Effector CD4-positive, alpha-beta T cell (primary cell): Measurements from ENCODE around the gene PEAR1.
"Not testable (repeated sequence)": the region's sequence is repeated elsewhere in the genome, so short reads cannot be mapped to it uniquely, and the experiment has no call there.

Experiments used
- DNase-seq: peaks from one replicate; pipeline ENCODE4 v3.0.0-alpha.2; 2020

The PEAR1 gene

GRCh38 chr1:156923670-156924477 is 30.4 kb downstream of the PEAR1 start:
- DNase-seq, result no peak

GRCh38 chr1:156924478-156925153 is 31.1 kb downstream of the PEAR1 start:
- no peak for DNase-seq

GRCh38 chr1:156925154-156926010 is 31.9 kb downstream of the PEAR1 start:
- no peak for DNase-seq

DNA sequence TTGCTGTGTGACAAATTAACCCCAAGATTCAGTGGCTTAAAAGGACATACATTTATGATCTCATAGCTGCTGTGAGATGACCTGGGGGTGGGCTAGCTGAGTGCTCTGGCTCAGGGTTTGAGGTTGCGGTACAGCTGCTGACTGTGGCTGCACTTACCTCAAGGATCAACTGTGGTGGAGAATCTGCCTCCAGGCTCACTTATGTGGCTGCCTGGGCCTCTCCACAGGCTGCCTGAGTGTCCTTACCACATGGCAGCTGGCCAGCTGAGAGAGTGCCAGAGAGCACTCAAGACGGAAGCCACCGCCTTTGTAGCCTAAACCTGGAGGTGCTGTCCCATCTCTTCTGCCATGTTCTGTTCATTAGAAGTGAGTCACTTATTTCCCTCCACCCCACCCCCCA is 32.7 kb downstream of the PEAR1 start:
- DNase-seq, result no peak

GRCh38 chr1:156926695-156927094 is 33.2 kb downstream of the PEAR1 start:
- not testable (repeated sequence) for DNase-seq

DNA sequence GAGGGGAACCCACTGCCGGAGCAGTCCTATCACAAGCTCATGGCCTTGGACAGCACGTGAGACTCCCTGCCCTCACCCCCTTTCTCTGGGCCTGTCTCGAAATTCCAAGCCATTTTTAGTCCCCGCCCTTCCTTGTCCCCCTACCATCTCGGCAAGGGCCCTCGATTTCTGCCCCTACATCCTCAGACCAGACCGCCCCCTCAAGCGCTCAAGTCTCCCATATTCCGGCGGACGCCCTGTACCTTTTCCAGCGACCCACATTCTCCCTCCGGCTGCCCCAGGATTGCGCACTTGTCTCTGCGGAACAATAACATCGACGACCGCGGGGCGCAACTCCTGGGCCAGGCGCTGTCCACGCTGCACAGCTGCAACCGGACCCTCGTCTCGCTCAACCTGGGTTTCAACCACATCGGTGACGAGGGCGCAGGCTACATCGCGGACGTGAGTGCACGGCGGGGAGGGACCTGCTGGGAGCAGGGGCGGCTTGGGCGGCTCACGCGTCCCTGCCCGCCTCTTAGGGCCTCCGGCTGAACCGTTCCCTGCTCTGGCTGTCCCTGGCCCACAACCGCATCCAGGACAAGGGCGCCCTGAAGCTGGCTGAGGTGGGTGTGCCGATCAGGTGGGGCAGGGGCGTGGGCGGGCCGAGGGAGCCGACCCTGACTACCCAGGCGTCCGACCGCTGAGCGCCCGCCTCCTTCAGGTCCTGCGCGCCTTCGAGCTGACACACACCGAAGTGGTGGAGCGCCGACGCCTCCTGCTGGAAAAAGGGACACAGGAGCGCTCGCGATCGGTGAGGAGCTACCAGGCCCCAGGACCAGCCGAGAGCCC is 33.9 kb downstream of the PEAR1 start:
- peak; percentile 56 for DNase-seq

GRCh38 chr1:156928043-156928602 is 34.6 kb downstream of the PEAR1 start:
- DNase-seq, result no peak

DNA sequence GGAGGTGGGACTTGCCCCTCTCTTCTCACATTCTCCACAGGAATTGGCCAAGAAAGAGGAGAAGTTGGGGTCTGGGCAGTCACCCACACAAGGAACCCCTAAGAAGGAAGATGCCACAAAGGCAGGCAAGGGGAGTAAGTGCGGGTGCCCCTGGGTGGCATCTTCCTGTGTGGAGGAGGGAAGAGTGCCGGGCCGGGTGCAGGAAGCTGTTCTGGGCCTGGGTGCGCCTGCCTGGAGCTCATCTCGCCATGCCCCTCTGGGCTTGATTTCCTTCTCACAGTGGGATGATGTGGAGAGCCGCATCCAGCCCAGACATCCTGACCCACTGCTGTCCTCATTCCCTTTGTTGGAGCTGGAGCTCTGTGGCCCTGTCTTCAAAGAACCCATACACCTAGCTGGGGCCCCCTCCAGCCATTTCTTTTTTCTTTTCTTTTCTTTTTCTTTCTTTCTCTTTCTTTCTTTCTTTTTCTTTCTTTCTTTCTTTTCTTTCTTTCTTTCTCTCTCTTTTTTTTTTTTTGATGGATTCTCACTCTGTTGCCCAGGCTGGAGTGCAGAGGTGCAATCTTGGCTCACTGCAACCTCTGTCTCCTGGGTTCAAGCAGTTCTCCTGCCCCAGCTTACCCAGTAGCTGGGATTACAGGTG is 36.2 kb downstream of the PEAR1 start:
- DNase-seq, result no peak

DNA sequence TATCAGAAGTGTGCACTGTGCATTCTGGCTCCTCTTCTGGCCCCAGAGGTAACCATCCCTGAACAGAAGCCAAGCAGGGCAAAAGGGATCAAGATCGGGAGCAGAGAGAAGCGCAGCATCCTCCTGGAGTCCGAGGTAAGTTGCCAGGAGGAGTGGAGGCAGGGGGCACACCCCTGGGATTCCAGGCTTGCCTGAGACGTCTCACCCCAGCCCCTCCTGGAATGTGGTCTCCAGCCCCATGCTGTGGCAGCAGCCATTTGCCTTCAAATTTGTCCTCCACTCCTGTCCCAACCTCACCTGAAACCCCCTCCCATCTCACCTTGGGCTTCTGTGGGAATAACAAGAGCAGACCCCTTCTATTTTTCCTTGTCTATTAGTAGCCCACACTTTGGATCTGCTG is 37.0 kb downstream of the PEAR1 start:
- DNase-seq, result no peak

- DNase-seq, result no peak
Observed at GRCh38 chr1:156931211-156931952, 37.9 kb downstream of the PEAR1 start.

- no peak for DNase-seq
Observed at GRCh38 chr1:156931974-156932710, 38.6 kb downstream of the PEAR1 start.

GRCh38 chr1:156933136-156933535 is 39.6 kb downstream of the PEAR1 start:
- no peak for DNase-seq

GRCh38 chr1:156935505-156936128 is 42.1 kb downstream of the PEAR1 start:
- DNase-seq, result no peak

- DNase-seq, result no peak
Observed at GRCh38 chr1:156936191-156936590, 42.7 kb downstream of the PEAR1 start.

DNA sequence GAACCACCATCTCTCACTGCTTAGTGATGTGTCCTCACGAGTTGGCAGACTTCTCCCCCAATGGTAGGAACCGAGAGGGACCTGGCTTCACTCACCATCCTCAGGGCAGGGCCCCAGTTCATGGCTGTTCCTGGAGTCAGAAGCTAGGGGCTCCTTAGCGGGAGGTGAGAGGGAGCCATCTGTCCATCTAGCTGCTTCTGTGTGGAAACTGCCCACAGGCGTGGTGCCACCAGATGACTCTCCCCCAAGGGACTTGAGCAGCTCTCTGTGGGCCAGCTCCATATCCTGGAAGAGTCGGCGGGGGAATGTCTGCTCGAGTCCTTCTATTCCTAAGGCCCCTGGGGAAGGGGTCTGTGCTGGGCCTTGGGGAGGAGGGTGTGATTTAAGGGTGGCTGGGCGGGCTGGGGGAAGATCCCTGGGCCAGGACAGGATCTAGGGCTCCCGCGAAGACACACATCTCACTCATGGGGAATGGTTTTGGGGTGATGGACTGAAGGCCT is 43.3 kb downstream of the PEAR1 start:
- no peak for DNase-seq

DNA sequence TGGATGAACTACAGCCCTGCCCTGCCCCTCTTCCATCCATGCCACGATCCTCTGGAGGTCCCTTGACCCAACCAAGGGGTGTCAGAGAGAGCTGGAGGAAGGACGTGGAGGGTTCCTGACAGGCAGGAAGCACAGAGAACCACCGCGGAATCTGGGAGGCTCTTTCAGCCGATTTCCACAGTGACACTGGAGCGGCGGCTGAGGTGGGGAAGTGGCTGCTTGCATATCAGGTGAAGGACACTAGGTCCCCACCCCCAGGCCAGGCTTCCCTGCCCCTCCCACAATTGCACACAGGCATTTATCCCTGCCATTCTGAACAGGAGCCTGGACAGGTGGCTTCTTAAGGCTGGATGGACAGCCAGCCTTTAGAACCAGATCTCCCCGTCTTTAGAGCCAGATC is 44.4 kb downstream of the PEAR1 start:
- no peak for DNase-seq

- no peak for DNase-seq
Observed at GRCh38 chr1:156938813-156939212, 45.3 kb downstream of the PEAR1 start.

- no peak for DNase-seq
Observed at GRCh38 chr1:156939786-156940334, 46.3 kb downstream of the PEAR1 start.

DNA sequence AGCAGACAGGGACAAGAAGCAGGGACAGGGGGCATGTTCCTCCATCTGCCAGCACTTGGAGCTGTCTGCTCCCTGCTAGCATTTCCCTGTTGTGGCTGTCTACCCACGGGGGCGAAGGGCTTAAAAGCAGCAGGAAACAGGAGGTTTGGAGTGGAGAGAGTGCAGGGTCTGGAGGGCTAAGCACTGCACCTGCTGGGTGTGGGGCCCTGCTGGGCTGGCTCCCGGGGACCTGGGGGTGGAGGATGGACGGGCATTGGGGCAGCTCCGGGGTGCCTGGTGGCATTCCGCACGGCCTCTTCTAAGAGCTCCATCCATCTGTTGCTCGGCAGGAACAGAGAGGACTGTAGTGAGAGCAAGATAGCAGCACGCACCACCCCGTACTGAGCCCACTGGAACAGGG is 48.2 kb downstream of the PEAR1 start:
- DNase-seq, result no peak
